IPS DF 19.7 (cell line): ENCODE data around the gene ZDHHC19.
"Not testable (repeated sequence)": the region's sequence is repeated elsewhere in the genome, so short reads cannot be mapped to it uniquely, and the experiment has no call there.

Source experiments
- DNase-seq: peaks from one replicate; pipeline ENCODE4 v3.0.0-alpha.2; 2013; ENCODE audit warnings: low read depth, low spot score

The ZDHHC19 gene

GRCh38 chr3:196178993-196179379 lies 32.2 kb downstream of the ZDHHC19 start:
- DNase-seq = no peak

GRCh38 chr3:196177967-196178366 lies 33.2 kb downstream of the ZDHHC19 start:
- DNase-seq = no peak

- DNase-seq = no peak
Observed at GRCh38 chr3:196177567-196177966, 33.6 kb downstream of the ZDHHC19 start.

- DNase-seq = no peak
Observed at GRCh38 chr3:196175722-196176121, 35.5 kb downstream of the ZDHHC19 start.

GRCh38 chr3:196175116-196175625 lies 36.0 kb downstream of the ZDHHC19 start:
- no peak for DNase-seq

- DNase-seq = no peak
Observed at GRCh38 chr3:196174652-196175051, 36.5 kb downstream of the ZDHHC19 start.

GRCh38 chr3:196170296-196170695 lies 40.9 kb downstream of the ZDHHC19 start:
- DNase-seq = not testable (repeated sequence)

- no peak for DNase-seq
Observed at GRCh38 chr3:196169836-196170240, 41.4 kb downstream of the ZDHHC19 start.

- no peak for DNase-seq
Observed at GRCh38 chr3:196168808-196169391, 42.3 kb downstream of the ZDHHC19 start.

- no peak for DNase-seq
Observed at GRCh38 chr3:196166741-196167140, 44.5 kb downstream of the ZDHHC19 start.

- DNase-seq = no peak
Observed at GRCh38 chr3:196165850-196166249, 45.4 kb downstream of the ZDHHC19 start.

- not testable (repeated sequence) for DNase-seq
Observed at GRCh38 chr3:196165006-196165575, 46.1 kb downstream of the ZDHHC19 start.

GRCh38 chr3:196164576-196164975 lies 46.6 kb downstream of the ZDHHC19 start:
- DNase-seq = no peak

GRCh38 chr3:196163666-196164493 lies 47.3 kb downstream of the ZDHHC19 start:
- no peak for DNase-seq

GRCh38 chr3:196163212-196163611 lies 48.0 kb downstream of the ZDHHC19 start:
- no peak for DNase-seq

GRCh38 chr3:196162679-196163078 lies 48.5 kb downstream of the ZDHHC19 start:
- no peak for DNase-seq

GRCh38 chr3:196159952-196160804 lies 51.0 kb downstream of the ZDHHC19 start:
- no peak for DNase-seq

- no peak for DNase-seq
Observed at GRCh38 chr3:196159526-196159925, 51.7 kb downstream of the ZDHHC19 start.

- no peak for DNase-seq
Observed at GRCh38 chr3:196156160-196156559, 55.0 kb downstream of the ZDHHC19 start.

- DNase-seq = no peak
Observed at GRCh38 chr3:196150481-196150880, 60.7 kb downstream of the ZDHHC19 start.

- DNase-seq = no peak
Observed at GRCh38 chr3:196149831-196150301, 61.3 kb downstream of the ZDHHC19 start.

GRCh38 chr3:196149375-196149774 lies 61.8 kb downstream of the ZDHHC19 start:
- DNase-seq = no peak
